HEK293 (cell line): Measurements from ENCODE around the gene SACS.
A peak's percentile ranks its signal among the peaks of the same experiment; 100 is the strongest.

Experiments used
- CTCF ChIA-PET: fragments of 350-600 bp; formaldehyde crosslinking; extraction: SDS; loops from one replicate; lab custom pipeline; 2021; ENCODE audit warnings: antibody characterized with exemption; lab: Yijun Ruan, JAX
- POLR2A ChIA-PET: fragments of 300-600 bp; formaldehyde crosslinking; extraction: SDS; loops from one replicate; lab custom pipeline; 2020; ENCODE audit warnings: antibody characterized with exemption, inconsistent platforms; lab: Yijun Ruan, JAX
- H3K27ac ChIP-seq: fragments of 200-500 bp; sonication (Bioruptor generic); 2 replicates; pipeline ENCODE4 v1.5.1; 2014; ENCODE audit warnings: low read depth, low read length, control low read depth, inconsistent platforms; ENCODE audit errors: extremely low read depth
- H3K36me3 ChIP-seq, 2 experiments: fragments of 200-500 bp in 1 of 2; sonication (Bioruptor generic) in 1 of 2; 1 replicate in 1 of 2; 2 replicates in 1 of 2; pipeline ENCODE4 v1.5.1; 2014 to 2017; ENCODE audit warnings: inconsistent platforms in 2 of 2, low read length in 2 of 2; ENCODE audit not compliant: control insufficient read depth in 2 of 2, insufficient read depth in 1 of 2
- H3K4me1 ChIP-seq: fragments of 200-500 bp; sonication (Bioruptor generic); 2 replicates; pipeline ENCODE4 v1.5.1; 2014; ENCODE audit warnings: mild to moderate bottlenecking, low read length, inconsistent platforms; ENCODE audit not compliant: control insufficient read depth, insufficient read depth
- H3K4me3 ChIP-seq: 2 replicates; pipeline ENCODE4 v1.5.1; 2011; ENCODE audit warnings: low read depth, mild to moderate bottlenecking, control low read depth, low read length, moderate library complexity
- H3K9me3 ChIP-seq: fragments of 200-500 bp; sonication (Bioruptor generic); 2 replicates; pipeline ENCODE4 v1.5.1; 2014; ENCODE audit warnings: low read depth, low read length, inconsistent platforms; ENCODE audit not compliant: control insufficient read depth, insufficient read depth
- BCL11A ChIP-seq: fragments of 450-650 bp; formaldehyde crosslinking; IDR thresholded peaks from 2 replicates; pipeline ENCODE4 v1.5.1; 2016; ENCODE audit warnings: low read depth, missing biosample characterization, missing genetic modification characterization
- BCL11B ChIP-seq: fragments of 450-650 bp; formaldehyde crosslinking; IDR thresholded peaks from 2 replicates; pipeline ENCODE4 v1.5.1; 2016; ENCODE audit warnings: low read depth, missing biosample characterization, missing genetic modification characterization
- FEZF1 ChIP-seq: fragments of 450-650 bp; formaldehyde crosslinking; IDR thresholded peaks from 2 replicates; pipeline ENCODE4 v1.5.1; 2016; ENCODE audit warnings: missing biosample characterization, missing genetic modification characterization
- TCF7L2 ChIP-seq: IDR thresholded peaks from 2 replicates; pipeline ENCODE4 v1.6.1; 2011; ENCODE audit warnings: low read depth, mild to moderate bottlenecking, inconsistent platforms, low read length, moderate library complexity, borderline replicate concordance
- ZBTB17 ChIP-seq: fragments of 450-650 bp; formaldehyde crosslinking; IDR thresholded peaks from 2 replicates; pipeline ENCODE4 v1.5.1; 2016; ENCODE audit warnings: missing biosample characterization, missing genetic modification characterization
- ZNF121 ChIP-seq: fragments of 450-650 bp; formaldehyde crosslinking; IDR thresholded peaks from 2 replicates; pipeline ENCODE4 v1.5.1; 2016; ENCODE audit warnings: missing biosample characterization, missing genetic modification characterization
- ZNF324 ChIP-seq: fragments of 450-650 bp; formaldehyde crosslinking; IDR thresholded peaks from 2 replicates; pipeline ENCODE4 v1.5.1; 2016; ENCODE audit warnings: missing biosample characterization, missing genetic modification characterization
- ZNF335 ChIP-seq: fragments of 450-650 bp; formaldehyde crosslinking; conservative IDR thresholded peaks from 2 replicates; pipeline ENCODE4 v1.5.1; 2016; ENCODE audit warnings: missing biosample characterization, missing genetic modification characterization
- ZNF37A ChIP-seq: fragments of 450-650 bp; IDR thresholded peaks from 2 replicates; pipeline ENCODE4 v1.5.1; 2018; ENCODE audit warnings: missing biosample characterization, missing genetic modification characterization
- ZNF394 ChIP-seq: fragments of 450-650 bp; formaldehyde crosslinking; IDR thresholded peaks from 2 replicates; pipeline ENCODE4 v1.5.1; 2016; ENCODE audit warnings: missing biosample characterization, missing genetic modification characterization, mild to moderate bottlenecking, moderate library complexity, borderline replicate concordance
- ZNF544 ChIP-seq: fragments of 450-650 bp; formaldehyde crosslinking; IDR thresholded peaks from 2 replicates; pipeline ENCODE4 v1.5.0; 2017; ENCODE audit warnings: missing biosample characterization, missing genetic modification characterization
- TF ChIP-seq, protein P1 (sequence below): fragments of 450-650 bp; formaldehyde crosslinking; IDR thresholded peaks from 2 replicates; pipeline ENCODE4 v1.5.1; 2016; ENCODE audit warnings: missing biosample characterization, missing genetic modification characterization
- TF ChIP-seq, protein P2 (sequence below): fragments of 450-650 bp; formaldehyde crosslinking; IDR thresholded peaks from 2 replicates; pipeline ENCODE4 v1.5.1; 2017; ENCODE audit warnings: missing biosample characterization, missing genetic modification characterization
- TF ChIP-seq, protein P3 (sequence below): fragments of 450-650 bp; formaldehyde crosslinking; IDR thresholded peaks from 2 replicates; pipeline ENCODE4 v1.5.1; 2017; ENCODE audit warnings: missing biosample characterization, mild to moderate bottlenecking, missing genetic modification characterization, moderate library complexity
- TF ChIP-seq, protein P4 (sequence below): fragments of 450-650 bp; IDR thresholded peaks from 2 replicates; pipeline ENCODE4 v1.5.1; 2018; ENCODE audit warnings: missing biosample characterization, mild to moderate bottlenecking, missing genetic modification characterization
- TF ChIP-seq, protein P5 (sequence below): fragments of 450-650 bp; formaldehyde crosslinking; IDR thresholded peaks from 2 replicates; pipeline ENCODE4 v1.5.1; 2017; ENCODE audit warnings: missing biosample characterization, missing genetic modification characterization

Gene SACS

DNA sequence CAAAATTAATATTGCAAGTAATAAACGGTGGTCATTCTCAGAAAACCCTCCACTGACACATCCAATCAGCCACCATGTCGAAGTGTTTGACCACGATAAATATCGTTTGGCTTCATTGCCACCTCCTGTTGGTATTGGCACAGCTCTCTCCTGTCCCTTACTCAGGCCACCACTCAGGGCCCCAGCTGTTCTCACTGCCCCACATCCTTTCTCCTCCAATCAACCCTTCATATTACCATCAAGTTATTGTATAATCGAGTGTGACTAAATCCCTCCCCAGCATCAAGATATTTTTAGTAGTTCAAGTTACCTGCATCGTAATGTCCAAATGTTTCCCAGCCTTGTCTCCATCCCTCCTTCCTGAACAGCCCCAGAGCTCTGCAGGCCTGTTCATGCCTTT is 50.4 kb downstream of the SACS start (continued):
- TF ChIP-seq, protein P1, sequence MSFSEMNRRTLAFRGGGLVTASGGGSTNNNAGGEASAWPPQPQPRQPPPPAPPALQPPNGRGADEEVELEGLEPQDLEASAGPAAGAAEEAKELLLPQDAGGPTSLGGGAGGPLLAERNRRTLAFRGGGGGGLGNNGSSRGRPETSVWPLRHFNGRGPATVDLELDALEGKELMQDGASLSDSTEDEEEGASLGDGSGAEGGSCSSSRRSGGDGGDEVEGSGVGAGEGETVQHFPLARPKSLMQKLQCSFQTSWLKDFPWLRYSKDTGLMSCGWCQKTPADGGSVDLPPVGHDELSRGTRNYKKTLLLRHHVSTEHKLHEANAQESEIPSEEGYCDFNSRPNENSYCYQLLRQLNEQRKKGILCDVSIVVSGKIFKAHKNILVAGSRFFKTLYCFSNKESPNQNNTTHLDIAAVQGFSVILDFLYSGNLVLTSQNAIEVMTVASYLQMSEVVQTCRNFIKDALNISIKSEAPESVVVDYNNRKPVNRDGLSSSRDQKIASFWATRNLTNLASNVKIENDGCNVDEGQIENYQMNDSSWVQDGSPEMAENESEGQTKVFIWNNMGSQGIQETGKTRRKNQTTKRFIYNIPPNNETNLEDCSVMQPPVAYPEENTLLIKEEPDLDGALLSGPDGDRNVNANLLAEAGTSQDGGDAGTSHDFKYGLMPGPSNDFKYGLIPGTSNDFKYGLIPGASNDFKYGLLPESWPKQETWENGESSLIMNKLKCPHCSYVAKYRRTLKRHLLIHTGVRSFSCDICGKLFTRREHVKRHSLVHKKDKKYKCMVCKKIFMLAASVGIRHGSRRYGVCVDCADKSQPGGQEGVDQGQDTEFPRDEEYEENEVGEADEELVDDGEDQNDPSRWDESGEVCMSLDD (tag by site-specific recombination), result no peak
- TF ChIP-seq, protein P2, sequence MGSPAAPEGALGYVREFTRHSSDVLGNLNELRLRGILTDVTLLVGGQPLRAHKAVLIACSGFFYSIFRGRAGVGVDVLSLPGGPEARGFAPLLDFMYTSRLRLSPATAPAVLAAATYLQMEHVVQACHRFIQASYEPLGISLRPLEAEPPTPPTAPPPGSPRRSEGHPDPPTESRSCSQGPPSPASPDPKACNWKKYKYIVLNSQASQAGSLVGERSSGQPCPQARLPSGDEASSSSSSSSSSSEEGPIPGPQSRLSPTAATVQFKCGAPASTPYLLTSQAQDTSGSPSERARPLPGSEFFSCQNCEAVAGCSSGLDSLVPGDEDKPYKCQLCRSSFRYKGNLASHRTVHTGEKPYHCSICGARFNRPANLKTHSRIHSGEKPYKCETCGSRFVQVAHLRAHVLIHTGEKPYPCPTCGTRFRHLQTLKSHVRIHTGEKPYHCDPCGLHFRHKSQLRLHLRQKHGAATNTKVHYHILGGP, result no peak
- TF ChIP-seq, protein P3, sequence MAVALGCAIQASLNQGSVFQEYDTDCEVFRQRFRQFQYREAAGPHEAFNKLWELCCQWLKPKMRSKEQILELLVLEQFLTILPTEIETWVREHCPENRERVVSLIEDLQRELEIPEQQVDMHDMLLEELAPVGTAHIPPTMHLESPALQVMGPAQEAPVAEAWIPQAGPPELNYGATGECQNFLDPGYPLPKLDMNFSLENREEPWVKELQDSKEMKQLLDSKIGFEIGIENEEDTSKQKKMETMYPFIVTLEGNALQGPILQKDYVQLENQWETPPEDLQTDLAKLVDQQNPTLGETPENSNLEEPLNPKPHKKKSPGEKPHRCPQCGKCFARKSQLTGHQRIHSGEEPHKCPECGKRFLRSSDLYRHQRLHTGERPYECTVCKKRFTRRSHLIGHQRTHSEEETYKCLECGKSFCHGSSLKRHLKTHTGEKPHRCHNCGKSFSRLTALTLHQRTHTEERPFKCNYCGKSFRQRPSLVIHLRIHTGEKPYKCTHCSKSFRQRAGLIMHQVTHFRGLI, result no peak
- TF ChIP-seq ZNF544 (tag by site-specific recombination), result no peak
- no peak for TF ChIP-seq ZNF121 (tag by site-specific recombination)
- no peak for TF ChIP-seq ZNF324 (tag by site-specific recombination)

DNA sequence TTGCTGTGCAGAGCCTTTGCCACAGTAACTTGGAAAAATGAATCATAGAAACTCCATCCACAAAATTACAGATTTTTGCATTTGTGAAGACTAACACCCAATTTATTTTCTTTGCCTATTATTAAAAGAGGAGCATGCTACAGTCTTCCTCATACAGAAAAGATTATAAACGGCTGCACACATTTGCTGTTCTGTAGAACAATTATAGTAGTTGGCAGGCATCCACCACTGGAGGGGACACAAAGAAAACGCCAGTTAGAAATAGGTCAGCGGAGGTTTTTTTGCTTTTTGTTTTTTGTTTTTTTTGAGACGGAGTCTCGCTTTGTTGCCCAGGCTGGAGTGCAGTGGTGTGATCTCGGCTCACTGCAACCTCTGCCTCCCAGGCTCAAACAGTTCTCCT is 51.6 kb downstream of the SACS start:
- Histone ChIP-seq H3K27ac (no peak overlapping the region), H3K36me3 (no peaks in the 10 kb centered on the region), H3K4me1 (no peaks in the 10 kb centered on the region), H3K9me3 (no peaks in the 10 kb centered on the region), H3K4me3 (no peak overlapping the region)
- TF ChIP-seq, protein P4, sequence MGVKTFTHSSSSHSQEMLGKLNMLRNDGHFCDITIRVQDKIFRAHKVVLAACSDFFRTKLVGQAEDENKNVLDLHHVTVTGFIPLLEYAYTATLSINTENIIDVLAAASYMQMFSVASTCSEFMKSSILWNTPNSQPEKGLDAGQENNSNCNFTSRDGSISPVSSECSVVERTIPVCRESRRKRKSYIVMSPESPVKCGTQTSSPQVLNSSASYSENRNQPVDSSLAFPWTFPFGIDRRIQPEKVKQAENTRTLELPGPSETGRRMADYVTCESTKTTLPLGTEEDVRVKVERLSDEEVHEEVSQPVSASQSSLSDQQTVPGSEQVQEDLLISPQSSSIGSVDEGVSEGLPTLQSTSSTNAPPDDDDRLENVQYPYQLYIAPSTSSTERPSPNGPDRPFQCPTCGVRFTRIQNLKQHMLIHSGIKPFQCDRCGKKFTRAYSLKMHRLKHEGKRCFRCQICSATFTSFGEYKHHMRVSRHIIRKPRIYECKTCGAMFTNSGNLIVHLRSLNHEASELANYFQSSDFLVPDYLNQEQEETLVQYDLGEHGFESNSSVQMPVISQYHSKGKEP (tag by site-specific recombination), result no peak
- TF ChIP-seq ZNF335 (tag by site-specific recombination) (0 out of 2 replicates have a peak, but pooled peaks have one; percentile 17), BCL11B (no peak), ZBTB17 (tag by site-specific recombination) (no peak), ZNF394 (tag by site-specific recombination) (no peak), FEZF1 (tag by site-specific recombination) (no peak), BCL11A (tag by site-specific recombination) (no peak)
- TF ChIP-seq, protein P5, sequence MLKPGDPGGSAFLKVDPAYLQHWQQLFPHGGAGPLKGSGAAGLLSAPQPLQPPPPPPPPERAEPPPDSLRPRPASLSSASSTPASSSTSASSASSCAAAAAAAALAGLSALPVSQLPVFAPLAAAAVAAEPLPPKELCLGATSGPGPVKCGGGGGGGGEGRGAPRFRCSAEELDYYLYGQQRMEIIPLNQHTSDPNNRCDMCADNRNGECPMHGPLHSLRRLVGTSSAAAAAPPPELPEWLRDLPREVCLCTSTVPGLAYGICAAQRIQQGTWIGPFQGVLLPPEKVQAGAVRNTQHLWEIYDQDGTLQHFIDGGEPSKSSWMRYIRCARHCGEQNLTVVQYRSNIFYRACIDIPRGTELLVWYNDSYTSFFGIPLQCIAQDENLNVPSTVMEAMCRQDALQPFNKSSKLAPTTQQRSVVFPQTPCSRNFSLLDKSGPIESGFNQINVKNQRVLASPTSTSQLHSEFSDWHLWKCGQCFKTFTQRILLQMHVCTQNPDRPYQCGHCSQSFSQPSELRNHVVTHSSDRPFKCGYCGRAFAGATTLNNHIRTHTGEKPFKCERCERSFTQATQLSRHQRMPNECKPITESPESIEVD (tag by site-specific recombination), result peak; percentile 38
- POLR2A ChIA-PET, result no interaction called here
- CTCF ChIA-PET, result no interaction called here

DNA sequence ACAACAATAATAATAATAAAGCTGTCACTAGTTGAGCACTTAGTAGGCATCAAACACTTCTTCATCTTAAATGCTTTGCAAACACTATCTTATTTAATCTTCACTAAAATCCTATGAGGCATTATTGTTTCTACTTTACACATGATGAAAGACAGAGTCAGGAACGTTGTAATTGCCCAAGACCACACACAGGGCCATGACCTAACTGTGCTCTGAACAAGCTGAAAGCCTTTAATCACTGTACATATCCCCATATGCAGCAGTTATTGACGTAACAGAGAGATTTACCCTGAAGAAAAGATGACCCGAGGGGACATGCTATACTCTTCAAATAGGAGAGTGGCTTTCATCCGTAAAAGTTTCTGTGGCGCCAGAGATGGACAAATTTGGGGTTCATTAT is 53.0 kb downstream of the SACS start:
- ChIA-PET CTCF (no interaction called here), POLR2A (no interaction called here)
- no peaks in the 10 kb centered on the region for H3K36me3 ChIP-seq
- no peak for TF ChIP-seq ZNF37A
- 0 out of 2 replicates have a peak, but pooled peaks have one; percentile 37 for TF ChIP-seq TCF7L2
- H3K27ac ChIP-seq, result no peak overlapping the region
- no peaks in the 10 kb centered on the region for H3K4me1 ChIP-seq
- H3K4me3 ChIP-seq, result no peak overlapping the region
- no peaks in the 10 kb centered on the region for H3K9me3 ChIP-seq
